K562 (cell line): ENCODE results near the gene CD164L2. TPM values are rescaled to one million over a fixed set of nuclear protein-coding genes. Genes with fewer than 3 reads are reported as not detected.
A peak's percentile ranks its signal among the peaks of the same experiment; 100 is the strongest.

Experiments
- ATAC-seq: fragments of 200-7000 bp; cut with Tn5 transposase; 3 replicates; pipeline ENCODE4 v1.9.1; 2020; ENCODE audit warnings: moderate library complexity
- BruUV-seq: library from RNA; stranded (reverse); fragments of 400-500 nt; replicated peaks from 2 replicates; lab custom pipeline; 2021; lab: Mats Ljungman, UMichigan
- CTCF ChIA-PET: fragments of 300-600 bp; formaldehyde crosslinking; extraction: SDS; loops from one replicate; lab custom pipeline; 2021; ENCODE audit warnings: low intra/inter-chr PET ratio; lab: Yijun Ruan, JAX
- POLR2A ChIA-PET: fragments of 300-600, 350-650 bp; sonication (Branson Sonifier 250); formaldehyde crosslinking; extraction: SDS; loops from one replicate; lab custom pipeline; 2021; ENCODE audit warnings: antibody characterized with exemption, inconsistent platforms; lab: Yijun Ruan, JAX
- DNase-seq, 4 experiments: peaks; one replicate each; pipeline versions ENCODE4 v3.0.0 to v3.0.0-alpha.2; 2011 to 2018; ENCODE audit warnings: low spot score in 3 of 4, mixed read lengths in 3 of 4; ENCODE audit errors: extremely low read depth in 1 of 4
- FAIRE-seq: peaks from 2 replicates; lab custom pipeline; 2011; peaks lifted over from hg19 to GRCh38; lab: Jason Lieb, UNC
- H2AFZ ChIP-seq: 2 replicates; pipeline ENCODE4 v1.6.0; 2011; ENCODE audit warnings: low read depth, low read length, control low read depth, inconsistent platforms
- H3K27ac ChIP-seq: fragments of 200-600 bp; 3 replicates; pipeline ENCODE4 v1.8.0; 2011; ENCODE audit warnings: low read depth, mild to moderate bottlenecking, control low read depth, inconsistent platforms, low read length, moderate library complexity, mixed read lengths; ENCODE audit errors: extremely low read depth
- H3K27me3 ChIP-seq, 2 experiments: fragments of 300-600 bp in 1 of 2; 2 replicates in 1 of 2; 3 replicates in 1 of 2; pipeline versions ENCODE4 v1.6.0 to v1.8.0; 2011; ENCODE audit warnings: inconsistent platforms in 2 of 2, low read length in 2 of 2, mild to moderate bottlenecking in 1 of 2, mixed read lengths in 1 of 2, moderate library complexity in 1 of 2; ENCODE audit not compliant: control insufficient read depth in 2 of 2, insufficient read depth in 2 of 2
- H3K36me3 ChIP-seq: fragments of 300-600 bp; 3 replicates; pipeline ENCODE4 v1.8.0; 2011; ENCODE audit warnings: mild to moderate bottlenecking, low read length, inconsistent platforms; ENCODE audit not compliant: control insufficient read depth, insufficient read depth
- H3K4me1 ChIP-seq, 2 experiments: fragments of 200-600 bp in 1 of 2; replicated peaks in 1 of 2; 2 replicates in 1 of 2; 3 replicates in 1 of 2; pipeline versions ENCODE4 v1.5.1 to v1.8.0; 2011; ENCODE audit warnings: inconsistent platforms in 2 of 2, low read length in 2 of 2, mild to moderate bottlenecking in 1 of 2, mixed read lengths in 1 of 2, moderate library complexity in 1 of 2; ENCODE audit not compliant: control insufficient read depth in 2 of 2, insufficient read depth in 2 of 2
- H3K4me2 ChIP-seq: 2 replicates; pipeline ENCODE4 v1.6.1; 2011; ENCODE audit warnings: low read length, control low read depth, inconsistent platforms, mixed read lengths; ENCODE audit not compliant: insufficient read depth
- H3K4me3 ChIP-seq: fragments of 200-600 bp; sonication (generic), shearing (Covaris generic); 2 replicates; pipeline ENCODE4 v1.5.1; 2016; ENCODE audit warnings: control low read depth, inconsistent platforms
- H3K79me2 ChIP-seq: fragments of 200-600 bp; 3 replicates; pipeline ENCODE4 v1.8.0; 2011; ENCODE audit warnings: low read length, inconsistent platforms; ENCODE audit not compliant: control insufficient read depth, insufficient read depth
- H3K9ac ChIP-seq, 2 experiments: 2 replicates each; pipeline versions ENCODE4 v1.6.0 to v1.6.1; 2011; ENCODE audit warnings: low read depth in 2 of 2, low read length in 2 of 2, control low read depth in 1 of 2, inconsistent platforms in 1 of 2, mild to moderate bottlenecking in 1 of 2, mixed read lengths in 1 of 2; ENCODE audit not compliant: insufficient read depth in 1 of 2
- H3K9me1 ChIP-seq: one replicate; pipeline ENCODE4 v1.6.0; 2011; ENCODE audit warnings: inconsistent platforms, mild to moderate bottlenecking, low read length, moderate library complexity; ENCODE audit not compliant: control insufficient read depth, insufficient read depth
- H3K9me3 ChIP-seq: replicated peaks from 2 replicates; pipeline ENCODE4 v1.5.1; 2011; ENCODE audit warnings: low read depth, low read length, inconsistent platforms; ENCODE audit not compliant: control insufficient read depth, insufficient read depth
- H4K20me1 ChIP-seq: replicated peaks from 2 replicates; pipeline ENCODE4 v1.6.1; 2011; ENCODE audit warnings: low read length, inconsistent platforms, mixed read lengths; ENCODE audit not compliant: control insufficient read depth, insufficient read depth
- POLR2G ChIP-seq: fragments of 200-400 bp; formaldehyde crosslinking; IDR thresholded peaks from 2 replicates; pipeline ENCODE4 v1.6.1; 2017; ENCODE audit warnings: low read depth, mild to moderate bottlenecking, antibody characterized with exemption, low read length, moderate library complexity
- RBFOX2 ChIP-seq: fragments of 200-400 bp; formaldehyde crosslinking; IDR thresholded peaks from 2 replicates; pipeline ENCODE4 v1.6.1; 2017; ENCODE audit warnings: low read depth, mild to moderate bottlenecking, low read length, moderate library complexity
- ZNF347 ChIP-seq: fragments of 450-650 bp; formaldehyde crosslinking; IDR thresholded peaks from 2 replicates; pipeline ENCODE4 v1.4.0; 2020; ENCODE audit warnings: low read depth, mild to moderate bottlenecking, moderate library complexity
- ZNF79 ChIP-seq: fragments of 250-450 bp; sonication (Bioruptor Pico); IDR thresholded peaks from 2 replicates; pipeline ENCODE4 v1.4.0; 2020; ENCODE audit warnings: low read depth, mild to moderate bottlenecking, moderate library complexity
- WGBS: fragments of 100-300 bp; shearing (Covaris generic); methylation state at CpG from one replicate; pipeline ENCODE4 v1.1.6; 2016; ENCODE audit warnings: low coverage, mixed read lengths; ENCODE audit not compliant: insufficient coverage; ENCODE audit errors: missing lambda C conversion rate; 5-methylcytosine and 5-hydroxymethylcytosine counted together
- in situ Hi-C: fragments of 300-500 bp; cut with MboI; formaldehyde crosslinking; loops from 4 replicates; pipeline ENCODE4 v1.15.0; 2018; ENCODE audit warnings: inconsistent platforms, mixed read lengths
- intact Hi-C: fragments of 100-400 bp; cut with micrococcal nuclease; formaldehyde crosslinking; loops from 2 replicates; pipeline ENCODE4 v1.14.2; 2022
- polyA plus RNA-seq, 8 experiments: library from polyadenylated mRNA; depleted of rRNA in 4 of 8; stranded (reverse) in 5 of 8; unstranded in 3 of 8; fragments of >200 nt; fragmentation: Nextera tagmentation in 2 of 8; fragmentation: Illumina TruSeq in 1 of 8; extraction: Ambion mirVana in 2 of 8; extraction: Trizol in 1 of 8; gene quantifications; 2 replicates each; pipeline versions ENCODE4 v1.2.1 to v1.2.3, GENCODE V29; 2011 to 2014; ENCODE audit warnings: inconsistent platforms in 1 of 8, missing spikeins in 1 of 8
- total RNA-seq, 7 experiments: library from RNA; depleted of rRNA in 6 of 7; stranded (reverse); fragments of >200 nt in 6 of 7; fragmentation: Illumina TruSeq in 2 of 7; extraction: Trizol in 2 of 7; gene quantifications; 2 replicates each; pipeline versions ENCODE4 v1.2.1 to v1.2.3, GENCODE V29; 2011 to 2021; ENCODE audit warnings: low replicate concordance in 1 of 7
- TF ChIP-seq, protein P1 (sequence below): sonication (generic); formaldehyde crosslinking; IDR thresholded peaks from 2 replicates; pipeline ENCODE4 v1.8.1; 2023; ENCODE audit warnings: mild to moderate bottlenecking, missing genetic modification reagents

Gene CD164L2
- total and polyA plus RNA-seq, 9 of the 15 experiments (the other 6 are each of a cell fraction or from before 2014, with no cell fraction given): 0.08 to 0.92 (median 0.38) TPM; not detected in 1

- Histone ChIP-seq H3K9me1 (no peaks in the 10 kb centered on the region), H3K4me3 (no peak overlapping the region), H3K36me3 (peaks cover 12% of the 10 kb centered on the region; the same call in 2 of the 3 replicates), H3K79me2 (no peaks in the 10 kb centered on the region), H3K27me3 (no peaks in the 10 kb centered on the region), H3K9me3 (no peaks in the 10 kb centered on the region), H3K4me2 (no peak overlapping the region), H3K4me1 (peaks cover 22 to 62% of the 10 kb centered on the region in 2 experiments)
- CTCF ChIA-PET: no interaction called here
- DNase-seq (no peak), ATAC-seq (no peak), FAIRE-seq (no peak)
- intact Hi-C loops: no loop called here
- 86% methylated on average over 3 of the region's 3 CpGs for WGBS
- no TSS peak for BruUV-seq
- TF ChIP-seq POLR2G (0 out of 2 replicates have a peak, but pooled peaks have one; percentile 2), ZNF347 (no peak)
- TF ChIP-seq, all 486 proteins: peak for 1
- in situ Hi-C loops: no loop called here
- POLR2A ChIA-PET: interaction anchor here (0.6 to 4.4 kb wide), 9 partner anchors 10 to 54 kb away, joined by 3 to 19 read pairs (median 3); partner anchors contain the start of genes MAP3K6 and SYTL1
- no peak overlapping the region for H2AFZ ChIP-seq
- H3K27ac ChIP-seq: no peak overlapping the region
- H3K9ac ChIP-seq: peak overlapping the region in 1 of 2 experiments; percentile 56; a peak in 2 of 4 replicates
- 0 out of 2 replicates have a peak, but pooled peaks cover under 1% of the 10 kb centered on the region for H4K20me1 ChIP-seq
Measured at GRCh38 chr1:27353629-27354028, 29.5 kb downstream of the CD164L2 start.

DNA sequence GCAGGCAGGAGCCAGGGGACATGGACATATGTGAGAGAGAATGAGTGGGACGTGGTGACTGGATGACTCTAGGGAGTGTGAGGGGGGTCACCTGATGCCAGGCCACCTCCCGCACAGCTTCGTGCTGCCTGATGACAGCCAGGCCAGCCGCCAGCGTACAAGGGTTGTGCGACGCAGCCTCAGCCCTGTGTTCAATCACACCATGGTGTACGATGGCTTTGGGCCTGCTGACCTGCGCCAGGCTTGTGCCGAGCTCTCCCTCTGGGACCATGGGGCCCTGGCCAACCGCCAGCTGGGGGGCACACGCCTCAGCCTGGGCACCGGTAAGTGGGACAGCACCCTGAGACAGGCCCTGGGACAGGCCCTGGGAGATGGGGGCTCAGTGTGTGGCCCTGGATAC lies 30.0 kb downstream of the CD164L2 start:
- ATAC-seq (no peak), DNase-seq (no peak), FAIRE-seq (no peak)
- peaks cover 22 to 59% of the 10 kb centered on the region in 2 experiments for H3K4me1 ChIP-seq
- no peak overlapping the region for H3K4me3 ChIP-seq
- WGBS: 77% methylated on average over 12 of the region's 13 CpGs
- H3K27ac ChIP-seq: no peak overlapping the region
- H3K9ac ChIP-seq: peak overlapping the region in 1 of 2 experiments; percentile 56; a peak in 2 of 4 replicates
- H2AFZ ChIP-seq: no peak overlapping the region
- peaks cover 10% of the 10 kb centered on the region; the same call in 2 of the 3 replicates for H3K36me3 ChIP-seq
- H3K9me3 ChIP-seq: no peaks in the 10 kb centered on the region
- H3K4me2 ChIP-seq: no peak overlapping the region
- H3K79me2 ChIP-seq: no peaks in the 10 kb centered on the region
- CTCF ChIA-PET: no interaction called here
- no peaks in the 10 kb centered on the region for H3K27me3 ChIP-seq
- POLR2A ChIA-PET: interaction anchor here (0.6 to 4.4 kb wide), 8 partner anchors 11 to 53 kb away, joined by 3 to 19 read pairs (median 3); partner anchors contain the start of gene MAP3K6
- no peak for TF ChIP-seq ZNF79 (CRISPR knock-in tag)
- TF ChIP-seq, protein P1, sequence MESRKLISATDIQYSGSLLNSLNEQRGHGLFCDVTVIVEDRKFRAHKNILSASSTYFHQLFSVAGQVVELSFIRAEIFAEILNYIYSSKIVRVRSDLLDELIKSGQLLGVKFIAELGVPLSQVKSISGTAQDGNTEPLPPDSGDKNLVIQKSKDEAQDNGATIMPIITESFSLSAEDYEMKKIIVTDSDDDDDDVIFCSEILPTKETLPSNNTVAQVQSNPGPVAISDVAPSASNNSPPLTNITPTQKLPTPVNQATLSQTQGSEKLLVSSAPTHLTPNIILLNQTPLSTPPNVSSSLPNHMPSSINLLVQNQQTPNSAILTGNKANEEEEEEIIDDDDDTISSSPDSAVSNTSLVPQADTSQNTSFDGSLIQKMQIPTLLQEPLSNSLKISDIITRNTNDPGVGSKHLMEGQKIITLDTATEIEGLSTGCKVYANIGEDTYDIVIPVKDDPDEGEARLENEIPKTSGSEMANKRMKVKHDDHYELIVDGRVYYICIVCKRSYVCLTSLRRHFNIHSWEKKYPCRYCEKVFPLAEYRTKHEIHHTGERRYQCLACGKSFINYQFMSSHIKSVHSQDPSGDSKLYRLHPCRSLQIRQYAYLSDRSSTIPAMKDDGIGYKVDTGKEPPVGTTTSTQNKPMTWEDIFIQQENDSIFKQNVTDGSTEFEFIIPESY (CRISPR knock-in tag): 0 out of 2 replicates have a peak, but pooled peaks have one; percentile 12
- peak; percentile 18; the same call in 1 of the 2 replicates for TF ChIP-seq RBFOX2
- peak; percentile 28; the same call in 1 of the 2 replicates for TF ChIP-seq POLR2G
- in situ Hi-C loops (no loop called here), intact Hi-C loops (no loop called here)
- no peaks in the 10 kb centered on the region for H3K9me1 ChIP-seq
- no TSS peak for BruUV-seq
- H4K20me1 ChIP-seq: no peaks in the 10 kb centered on the region
